Activated T-helper 1 cell treated with anti-CD3 and anti-CD28 coated beads, Interleukin-12 subunit alpha, Interleukin-12 subunit beta, Interleukin-2, Interleukin-4 antibody, amounts not matched to agents 30 ng/mL and 10 ng/mL and 1 ng/mL, durations not matched to agents 14 hours and 24 hours and 36 hours (primary cell): ENCODE measurements around the gene BACH2. TPM values are rescaled to one million over a fixed set of nuclear protein-coding genes. Genes with fewer than 3 reads are reported as not detected.
"Not testable (repeated sequence)": the region's sequence is repeated elsewhere in the genome, so short reads cannot be mapped to it uniquely, and the experiment has no call there.

Source experiments
- DNase-seq: peaks from one replicate; pipeline ENCODE4 v3.0.0; 2021; ENCODE audit warnings: low spot score
- H3K27ac Mint-ChIP-seq: one replicate; pipeline ENCODE4 v1.8.0; 2021; ENCODE audit warnings: mild to moderate bottlenecking, mixed read lengths
- H3K27me3 Mint-ChIP-seq: one replicate; pipeline ENCODE4 v1.8.0; 2022; ENCODE audit warnings: mild to moderate bottlenecking, moderate library complexity, mixed read lengths; ENCODE audit not compliant: insufficient read depth
- H3K36me3 Mint-ChIP-seq: one replicate; pipeline ENCODE4 v1.8.0; 2021; ENCODE audit warnings: low read depth, mixed read lengths
- H3K4me1 Mint-ChIP-seq: one replicate; pipeline ENCODE4 v1.8.0; 2021; ENCODE audit warnings: low read depth, mixed read lengths
- H3K4me3 Mint-ChIP-seq: one replicate; pipeline ENCODE4 v1.8.0; 2021; ENCODE audit warnings: mild to moderate bottlenecking, moderate library complexity, mixed read lengths
- H3K9me3 Mint-ChIP-seq: one replicate; pipeline ENCODE4 v1.8.0; 2021; ENCODE audit warnings: mixed read lengths
- intact Hi-C: fragments of 100-400 bp; cut with micrococcal nuclease; formaldehyde crosslinking; loops from one replicate; pipeline ENCODE4 v1.15.1; 2024
- total RNA-seq: library from RNA; stranded (reverse); gene quantifications from 2 replicates; pipeline ENCODE4 v1.2.3, GENCODE V29; 2022

BACH2 gene
- total RNA-seq, 1 donor from 2014 or later = 68.1 TPM

DNA sequence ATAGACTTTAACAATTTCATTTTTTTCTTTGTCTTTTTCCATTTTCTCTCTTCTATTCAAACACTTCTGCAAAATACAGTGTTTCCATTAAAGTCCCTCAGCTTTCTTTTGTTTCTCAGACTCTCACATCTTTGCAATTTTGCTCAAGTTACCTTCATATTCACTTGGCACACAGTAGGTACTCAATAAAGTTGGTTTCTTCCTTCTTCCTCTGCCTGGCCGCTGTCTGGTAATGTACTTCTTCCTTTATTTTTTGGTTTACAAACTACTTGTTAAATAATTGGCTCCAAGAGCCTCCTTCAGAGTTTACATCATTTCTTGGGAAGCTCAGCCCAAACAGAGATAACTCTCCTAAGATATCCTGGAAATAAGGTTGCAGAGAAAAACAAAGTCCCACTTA is 321.3 kb downstream of the BACH2 start:
- Mint-ChIP-seq H3K4me1 (peaks cover 3% of the 10 kb centered on the region), H3K27ac (no peak overlapping the region), H3K4me3 (no peak overlapping the region), H3K27me3 (no peaks in the 10 kb centered on the region), H3K9me3 (no peaks in the 10 kb centered on the region), H3K36me3 (peaks cover 16% of the 10 kb centered on the region)
- DNase-seq = no peak
- intact Hi-C loops = loop anchor here (2.0 kb wide), 1 partner anchor 15 kb away; no protein-coding TSS in a partner anchor

GRCh38 chr6:89974834-89975233 is 321.8 kb downstream of the BACH2 start:
- Mint-ChIP-seq H3K9me3 (no peaks in the 10 kb centered on the region), H3K4me3 (no peak overlapping the region), H3K27ac (no peak overlapping the region), H3K4me1 (no peaks in the 10 kb centered on the region), H3K27me3 (no peaks in the 10 kb centered on the region), H3K36me3 (peaks cover 14% of the 10 kb centered on the region)
- intact Hi-C loops = loop anchor here (2.0 kb wide), 1 partner anchor 14 kb away; no protein-coding TSS in a partner anchor
- no peak for DNase-seq

GRCh38 chr6:89972025-89972381 is 324.6 kb downstream of the BACH2 start:
- peak overlapping the region; percentile 51 for H3K27ac Mint-ChIP-seq
- no peak overlapping the region for H3K4me3 Mint-ChIP-seq
- peaks cover 21% of the 10 kb centered on the region for H3K36me3 Mint-ChIP-seq
- intact Hi-C loops = no loop called here
- no peaks in the 10 kb centered on the region for H3K9me3 Mint-ChIP-seq
- peaks cover 14% of the 10 kb centered on the region for H3K4me1 Mint-ChIP-seq
- no peak for DNase-seq
- H3K27me3 Mint-ChIP-seq = no peaks in the 10 kb centered on the region

DNA sequence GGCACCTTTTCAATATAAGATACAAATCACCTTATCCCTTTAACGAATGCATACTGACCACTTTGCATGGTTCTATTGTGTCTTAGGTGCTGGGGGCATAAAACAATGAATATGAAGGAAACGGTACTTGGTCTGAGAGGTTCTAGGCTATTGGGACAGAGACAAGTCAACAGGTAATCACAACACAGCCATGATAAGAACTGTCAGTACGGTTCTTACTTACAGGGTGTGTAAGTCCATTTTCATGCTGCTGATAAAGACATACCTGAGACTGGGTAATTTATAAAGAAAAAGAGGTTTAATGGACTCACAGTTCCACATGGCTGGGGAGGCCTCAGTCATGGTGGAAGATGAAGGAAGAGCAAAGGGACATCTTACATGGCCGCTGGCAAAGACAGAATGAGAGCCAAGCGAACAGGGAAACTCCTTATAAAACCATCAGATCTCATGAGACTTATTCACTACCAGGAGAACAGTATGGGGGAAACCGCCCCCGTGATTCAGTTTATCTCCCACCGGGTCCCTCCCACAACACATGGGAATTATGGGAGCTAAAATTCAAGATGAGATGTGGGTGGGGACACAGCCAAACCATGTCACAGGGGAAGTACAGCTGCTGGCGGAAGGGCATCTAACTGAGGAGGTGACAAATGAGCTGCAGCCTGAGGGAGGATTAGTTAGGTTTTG is 325.2 kb downstream of the BACH2 start:
- peaks cover 26% of the 10 kb centered on the region for H3K36me3 Mint-ChIP-seq
- H3K4me1 Mint-ChIP-seq = peaks cover 19% of the 10 kb centered on the region
- H3K4me3 Mint-ChIP-seq = not testable (repeated sequence)

DNA sequence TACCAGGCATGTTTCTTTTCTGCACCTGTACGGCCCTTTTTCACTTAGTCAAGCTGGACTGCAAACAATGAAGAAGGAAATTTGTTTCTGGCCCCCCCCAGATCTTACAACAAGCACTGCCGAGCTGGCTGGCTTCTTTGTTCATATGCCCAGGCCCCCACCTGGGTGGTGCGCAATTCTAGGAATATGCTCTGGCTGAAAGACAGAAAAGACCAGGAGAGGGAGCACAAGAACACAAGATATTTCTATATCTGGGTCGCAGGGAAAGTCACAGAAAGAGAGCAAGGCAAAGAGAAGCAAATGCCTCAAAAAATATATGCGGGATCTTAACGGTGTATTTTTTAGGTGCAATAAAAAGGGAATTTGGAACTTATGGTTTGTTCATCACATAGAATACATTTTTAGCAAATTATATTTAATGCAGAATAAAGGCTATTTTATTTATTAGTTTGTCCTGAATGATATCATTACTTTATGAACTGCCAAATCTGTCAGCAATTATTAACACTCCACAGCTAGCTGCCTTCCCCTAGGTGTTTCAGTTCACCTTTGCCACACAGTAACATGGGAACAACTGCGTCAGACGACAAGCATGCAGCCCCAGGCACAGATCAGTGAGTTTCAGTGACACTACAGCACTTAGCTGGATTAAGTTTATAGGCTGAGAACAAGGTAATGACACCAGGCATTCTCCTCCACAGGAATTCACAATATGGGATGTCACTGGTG is 325.9 kb downstream of the BACH2 start:
- no peak for DNase-seq
- Mint-ChIP-seq H3K4me1 (peaks cover 26% of the 10 kb centered on the region), H3K9me3 (no peaks in the 10 kb centered on the region), H3K27me3 (no peaks in the 10 kb centered on the region), H3K27ac (no peak overlapping the region), H3K4me3 (no peak overlapping the region), H3K36me3 (peaks cover 30% of the 10 kb centered on the region)
- intact Hi-C loops = no loop called here

More for the DNA sequence above, 325.2 kb downstream of the BACH2 start:
- DNase-seq, H3K9me3 Mint-ChIP-seq, intact Hi-C loops, H3K27me3 Mint-ChIP-seq: not testable (repeated sequence)
- peak overlapping the region; percentile 51 for H3K27ac Mint-ChIP-seq

- intact Hi-C loops = no loop called here
- peaks cover 31% of the 10 kb centered on the region for H3K36me3 Mint-ChIP-seq
Observed at GRCh38 chr6:89970072-89970471, 326.6 kb downstream of the BACH2 start.

DNA sequence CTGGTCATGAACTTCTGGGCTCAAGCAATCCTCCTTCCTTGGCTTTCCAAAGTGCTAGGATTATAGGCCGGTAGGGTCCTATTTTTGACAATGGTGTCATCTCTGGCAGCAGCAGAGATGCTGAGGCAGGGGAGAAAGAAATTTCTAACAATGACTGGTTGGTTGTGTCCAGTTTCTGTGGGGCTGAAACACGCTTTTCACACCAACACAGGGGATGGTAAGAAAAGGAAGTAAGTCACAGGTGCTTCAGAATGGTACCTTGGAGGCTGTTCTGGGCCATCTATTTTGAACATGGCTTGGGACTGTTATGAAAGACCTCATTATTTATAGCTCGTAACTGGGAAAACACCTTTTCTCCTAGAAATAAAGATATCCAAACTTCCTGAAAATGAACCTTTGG is 329.7 kb downstream of the BACH2 start:
- intact Hi-C loops = loop anchor here (2.0 to 5.0 kb wide), 2 partner anchors 20 to 225 kb away; no protein-coding TSS in a partner anchor
- H3K4me3 Mint-ChIP-seq = no peak overlapping the region
- DNase-seq = no peak
- peaks cover 52% of the 10 kb centered on the region for H3K4me1 Mint-ChIP-seq
- peaks cover 42% of the 10 kb centered on the region for H3K36me3 Mint-ChIP-seq
- peaks cover 5% of the 10 kb centered on the region for H3K9me3 Mint-ChIP-seq
- no peak overlapping the region for H3K27ac Mint-ChIP-seq
- peaks cover 3% of the 10 kb centered on the region for H3K27me3 Mint-ChIP-seq

More at GRCh38 chr6:89970072-89970471, 326.6 kb downstream of the BACH2 start:
- no peak overlapping the region for H3K4me3 Mint-ChIP-seq
- DNase-seq = no peak
- no peaks in the 10 kb centered on the region for H3K27me3 Mint-ChIP-seq
- H3K4me1 Mint-ChIP-seq = peaks cover 33% of the 10 kb centered on the region
- H3K27ac Mint-ChIP-seq = no peak overlapping the region
- peaks cover 5% of the 10 kb centered on the region for H3K9me3 Mint-ChIP-seq

DNA sequence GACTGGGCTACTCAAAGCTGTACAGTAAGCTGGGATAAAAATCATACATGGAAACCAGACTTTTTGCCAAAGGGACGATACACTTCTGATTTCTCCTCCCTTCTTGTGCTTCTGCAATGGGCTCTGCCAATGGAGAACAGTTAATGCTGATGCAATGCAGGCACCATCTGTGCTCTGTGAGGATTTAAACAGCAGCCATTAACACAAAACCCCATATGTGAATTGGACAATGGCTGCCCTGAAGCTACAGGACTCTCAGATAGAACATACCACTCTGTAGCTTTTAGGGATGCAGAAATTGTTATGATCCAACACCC is 330.5 kb downstream of the BACH2 start:
- no peak overlapping the region for H3K4me3 Mint-ChIP-seq
- peaks cover 3% of the 10 kb centered on the region for H3K27me3 Mint-ChIP-seq
- intact Hi-C loops = loop anchor here (2.0 to 5.0 kb wide), 2 partner anchors 21 to 226 kb away; no protein-coding TSS in a partner anchor
- H3K9me3 Mint-ChIP-seq = peaks cover 5% of the 10 kb centered on the region
- H3K27ac Mint-ChIP-seq = peak overlapping the region; percentile 92
- H3K36me3 Mint-ChIP-seq = peaks cover 42% of the 10 kb centered on the region
- peaks cover 59% of the 10 kb centered on the region for H3K4me1 Mint-ChIP-seq
- DNase-seq = no peak

- intact Hi-C loops = loop anchor here (2.0 to 5.0 kb wide), 2 partner anchors 21 to 227 kb away; no protein-coding TSS in a partner anchor
Observed at GRCh38 chr6:89965441-89966227, 331.0 kb downstream of the BACH2 start.

DNA sequence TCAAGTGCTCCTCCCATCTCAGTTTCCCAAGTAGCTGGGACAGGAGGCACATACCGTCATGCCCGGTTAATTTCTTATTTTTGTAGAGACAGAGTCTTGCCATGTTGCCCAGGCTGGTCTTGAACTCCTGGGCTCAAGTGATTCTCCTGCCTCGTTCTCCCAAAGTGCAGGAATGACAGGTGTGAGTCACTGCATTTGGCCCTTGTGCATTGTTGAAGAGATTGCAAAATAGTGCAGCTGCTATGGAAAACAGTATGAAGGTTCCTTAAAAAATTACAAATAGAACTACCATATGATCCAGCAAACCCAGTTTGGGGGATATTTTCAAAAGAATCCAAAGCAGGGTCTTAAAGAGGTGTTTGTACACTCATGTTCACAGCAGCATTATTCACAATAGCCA is 333.3 kb downstream of the BACH2 start:
- Mint-ChIP-seq H3K27ac (no peak overlapping the region), H3K27me3 (peaks cover 3% of the 10 kb centered on the region), H3K4me3 (no peak overlapping the region), H3K9me3 (peaks cover 5% of the 10 kb centered on the region), H3K4me1 (peaks cover 82% of the 10 kb centered on the region), H3K36me3 (peaks cover 57% of the 10 kb centered on the region)
- intact Hi-C loops = no loop called here
- no peak for DNase-seq

More at GRCh38 chr6:89965441-89966227, 331.0 kb downstream of the BACH2 start:
- Mint-ChIP-seq H3K27ac (peak overlapping the region; percentile 92), H3K4me1 (peaks cover 65% of the 10 kb centered on the region), H3K27me3 (peaks cover 3% of the 10 kb centered on the region), H3K36me3 (peaks cover 47% of the 10 kb centered on the region), H3K4me3 (no peak overlapping the region), H3K9me3 (peaks cover 5% of the 10 kb centered on the region)
- DNase-seq = no peak

GRCh38 chr6:89961481-89961880 is 335.2 kb downstream of the BACH2 start:
- no peak overlapping the region for H3K4me3 Mint-ChIP-seq
- H3K27ac Mint-ChIP-seq = peak overlapping the region; percentile 37
- peaks cover 3% of the 10 kb centered on the region for H3K27me3 Mint-ChIP-seq
- H3K9me3 Mint-ChIP-seq = peaks cover 5% of the 10 kb centered on the region
- peaks cover 69% of the 10 kb centered on the region for H3K4me1 Mint-ChIP-seq
- intact Hi-C loops = loop anchor here (1.0 to 2.0 kb wide), 2 partner anchors 9 to 13 kb away; no protein-coding TSS in a partner anchor
- peaks cover 52% of the 10 kb centered on the region for H3K36me3 Mint-ChIP-seq
- DNase-seq = no peak

DNA sequence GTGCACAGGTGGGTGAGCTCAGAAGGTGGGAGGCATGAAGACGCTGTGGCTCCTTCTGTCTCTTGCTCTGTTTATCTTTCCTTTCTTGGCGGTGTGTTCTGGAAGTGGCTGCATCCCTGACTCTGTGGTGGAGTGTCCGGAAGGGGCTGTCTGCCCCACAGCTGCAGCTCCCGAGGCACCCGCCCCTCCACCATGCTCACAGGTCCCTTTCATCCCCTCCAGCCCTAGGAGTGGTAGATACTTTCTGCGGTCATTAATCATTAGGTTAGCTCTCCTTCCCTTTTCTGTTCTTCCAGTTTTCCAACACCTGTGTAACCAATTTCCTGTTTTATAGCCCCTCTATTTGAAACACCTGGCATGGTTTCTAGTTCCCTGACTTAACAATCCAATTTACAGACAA is 336.8 kb downstream of the BACH2 start:
- intact Hi-C loops = loop anchor here (2.0 kb wide), 1 partner anchor 15 kb away; no protein-coding TSS in a partner anchor
- Mint-ChIP-seq H3K4me3 (no peak overlapping the region), H3K36me3 (peaks cover 53% of the 10 kb centered on the region), H3K4me1 (peaks cover 70% of the 10 kb centered on the region), H3K9me3 (no peaks in the 10 kb centered on the region), H3K27me3 (peaks cover 3% of the 10 kb centered on the region), H3K27ac (peak overlapping the region; percentile 22)
- DNase-seq = no peak
